HG03066 (cell line): ENCODE data around the gene PI4KA.

Source experiments
- ATAC-seq: cut with Tn5 transposase; IDR thresholded peaks from one replicate; pipeline ENCODE4 v1.9.1; 2021; ENCODE audit warnings: low read depth; ENCODE audit not compliant: unreplicated experiment

The PI4KA gene

DNA sequence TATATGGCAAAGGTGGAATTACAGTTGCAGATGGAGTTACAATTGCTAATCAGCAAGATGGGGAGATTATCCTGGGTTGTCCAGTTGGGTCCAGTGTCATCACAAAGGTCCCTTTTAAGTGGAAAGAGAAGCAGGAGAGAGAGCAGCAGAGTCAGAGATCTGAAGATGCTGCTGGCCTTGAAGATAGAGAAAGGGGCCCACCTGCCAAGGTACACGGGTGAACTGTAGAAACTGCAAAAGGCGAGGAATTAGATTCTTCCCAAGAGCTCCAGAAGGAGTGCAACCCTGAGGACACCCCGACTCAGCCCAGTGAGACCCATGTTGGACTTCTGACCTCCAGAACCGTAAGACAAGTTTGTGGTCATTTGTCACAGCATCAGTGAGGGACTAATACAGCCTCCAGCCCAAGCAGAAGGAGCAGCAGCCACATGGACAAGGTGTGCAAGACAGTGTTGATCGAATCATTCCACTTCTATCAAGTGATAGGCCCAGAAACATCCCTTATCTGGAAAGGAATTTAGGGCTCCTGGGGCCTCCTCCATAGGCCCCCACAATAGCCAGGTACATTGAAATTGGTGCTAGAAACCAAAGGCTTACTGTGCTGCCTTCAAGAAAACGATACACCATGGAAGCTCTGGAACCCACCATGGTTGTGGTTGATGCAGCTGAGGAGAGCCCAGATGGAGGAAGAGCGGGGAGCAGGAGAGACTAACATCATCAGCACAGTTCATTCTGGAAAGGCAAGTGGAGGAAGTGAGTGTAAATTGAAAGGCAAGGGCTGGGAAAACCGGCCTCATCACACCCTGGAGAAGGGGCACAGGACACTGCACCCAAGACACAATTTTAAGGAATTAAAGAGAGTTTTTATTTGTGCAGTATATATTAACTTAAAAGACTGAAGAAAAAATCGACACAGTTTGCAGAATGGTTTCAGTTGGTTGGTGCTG, 23.5 kb upstream of the PI4KA start:
- no peak for ATAC-seq

DNA sequence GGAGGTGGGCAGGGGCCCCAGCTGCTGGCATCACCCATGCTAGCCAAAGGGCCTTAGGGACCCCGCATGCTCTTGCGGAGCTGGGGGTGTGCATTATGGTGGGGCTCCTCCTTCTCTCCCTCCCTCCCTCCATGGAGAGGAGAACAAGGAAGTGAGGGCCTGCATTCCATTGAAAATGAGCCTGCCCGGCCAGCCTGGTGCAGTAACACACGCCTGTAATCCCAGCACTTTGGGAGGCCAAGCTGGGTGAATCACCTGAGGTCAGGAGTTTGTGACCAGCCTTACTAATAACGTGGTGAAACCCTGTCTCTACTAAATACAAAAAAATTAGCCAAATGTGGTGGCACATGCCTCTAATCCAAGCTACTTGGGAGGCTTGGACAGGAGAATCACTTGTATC, 22.6 kb upstream of the PI4KA start:
- ATAC-seq, result no peak

DNA sequence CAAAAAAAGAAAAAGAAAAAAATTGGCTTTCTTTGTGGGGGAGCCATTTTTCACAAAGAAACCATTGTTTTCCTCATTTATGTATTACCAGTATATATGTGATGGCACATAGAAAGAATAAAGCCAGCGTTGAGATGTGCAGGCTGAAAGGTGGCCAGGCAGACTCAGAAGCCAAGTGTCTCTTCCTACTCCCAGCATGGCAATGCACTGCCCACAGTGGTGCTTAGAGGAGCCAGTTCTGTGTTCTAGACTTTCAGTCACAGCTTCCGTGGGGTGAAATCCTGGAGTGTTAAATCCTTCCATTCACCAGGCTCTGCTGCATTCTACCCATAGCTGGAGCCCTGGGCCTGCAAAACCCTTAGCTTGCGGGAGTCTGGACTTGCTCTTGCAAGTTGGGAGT, 19.1 kb upstream of the PI4KA start:
- ATAC-seq, result no peak

DNA sequence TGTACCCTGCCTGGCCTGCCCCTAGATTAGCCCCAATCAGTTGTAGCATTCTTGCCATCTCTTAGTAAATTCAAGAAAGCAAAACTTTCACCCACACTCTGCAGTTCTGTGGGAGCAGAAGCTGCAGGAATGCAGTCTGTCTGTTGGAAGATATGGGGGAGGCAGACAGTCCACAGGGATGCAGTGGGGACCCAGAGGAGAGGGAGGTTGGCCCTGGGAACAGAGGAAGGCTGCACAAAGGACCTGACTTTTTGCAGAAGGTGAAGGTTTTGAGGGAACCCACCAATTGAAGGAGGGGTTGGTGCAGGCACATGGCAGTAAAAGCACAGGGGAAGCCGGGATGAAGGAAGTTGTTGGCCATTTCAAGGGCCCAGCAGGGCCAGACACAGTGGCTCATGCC, 16.7 kb upstream of the PI4KA start:
- no peak for ATAC-seq

DNA sequence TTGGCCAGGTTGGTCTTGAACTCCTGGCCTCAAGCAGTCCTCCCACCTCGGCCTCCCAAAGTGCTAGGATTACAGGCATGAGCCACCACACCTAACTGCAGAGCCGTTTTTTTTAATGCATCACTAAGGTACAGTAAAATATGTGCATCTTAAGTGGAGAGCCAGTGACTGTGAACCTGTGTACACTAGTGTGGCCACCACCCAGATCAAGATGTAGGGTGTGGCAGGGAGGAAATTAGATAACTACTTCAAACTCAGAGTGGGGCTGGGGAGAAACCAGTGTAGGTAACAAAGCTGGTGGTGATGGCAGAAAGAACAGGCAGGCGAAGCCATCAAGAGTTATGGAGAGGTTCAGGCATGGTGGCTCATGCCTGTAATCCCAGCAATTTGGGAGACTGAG, 14.6 kb upstream of the PI4KA start:
- no peak for ATAC-seq

DNA sequence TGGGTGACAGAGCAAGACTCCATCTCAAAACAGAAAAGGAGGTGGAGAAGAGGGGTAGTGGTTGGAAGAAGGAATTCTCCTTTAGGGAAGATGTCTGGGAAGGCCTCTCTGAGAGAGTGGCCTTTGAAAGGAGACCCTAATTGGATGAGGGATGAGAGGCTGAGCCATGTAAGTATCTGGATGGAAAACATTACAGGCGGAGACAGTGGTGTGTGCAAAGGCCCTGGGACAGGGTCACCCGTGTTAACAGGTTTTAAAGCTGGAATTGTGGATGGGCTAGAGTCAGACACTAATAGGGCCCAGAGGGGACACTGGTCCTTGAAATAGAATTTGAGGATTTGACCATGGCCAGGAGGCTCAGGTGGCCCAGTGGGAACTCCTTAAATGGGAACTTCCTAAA, 10.6 kb upstream of the PI4KA start:
- ATAC-seq, result no peak

DNA sequence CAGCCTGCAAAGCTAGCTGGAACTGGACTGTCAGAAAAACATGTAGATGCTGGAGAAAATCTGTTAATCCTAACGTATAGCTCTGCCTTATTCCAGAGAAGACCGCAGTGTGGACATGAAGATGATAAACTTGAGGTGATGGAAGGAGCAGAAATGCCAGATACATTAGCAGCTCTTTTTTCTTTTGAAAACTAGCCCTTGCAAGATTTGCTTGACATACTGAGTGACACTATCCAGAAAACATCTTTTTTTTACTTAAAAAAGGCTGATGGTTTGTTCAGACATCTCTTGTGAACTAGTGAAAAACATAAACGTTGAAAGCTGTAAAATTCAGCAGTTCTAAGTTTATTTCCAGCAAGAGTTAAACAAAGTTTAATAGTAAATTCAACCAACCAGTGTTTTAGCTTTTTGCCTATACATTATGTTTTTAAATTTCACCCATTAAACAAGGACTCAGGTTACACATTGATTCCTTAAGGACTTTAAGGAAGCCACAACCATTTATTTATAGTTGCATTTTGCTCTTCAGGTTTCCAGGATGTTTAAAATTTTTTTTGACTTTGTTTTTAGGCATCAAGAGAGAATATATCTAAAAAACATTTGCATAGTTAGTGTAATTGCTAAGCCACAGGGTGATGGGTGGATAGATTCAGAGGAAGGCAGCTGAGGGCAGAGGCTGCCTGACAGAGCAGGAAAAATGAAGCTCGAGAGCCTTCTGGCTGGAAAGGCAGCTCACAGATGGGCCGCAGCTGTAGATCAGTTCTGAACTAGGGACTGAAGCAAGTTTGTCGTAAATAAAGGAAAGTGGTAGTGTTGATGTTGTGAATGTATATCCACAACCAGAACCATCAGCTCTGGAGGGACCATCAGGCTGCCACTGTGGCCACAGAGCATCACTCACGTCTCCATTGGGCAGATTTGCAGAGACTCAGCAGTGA, 9.7 kb upstream of the PI4KA start:
- ATAC-seq, result no peak

DNA sequence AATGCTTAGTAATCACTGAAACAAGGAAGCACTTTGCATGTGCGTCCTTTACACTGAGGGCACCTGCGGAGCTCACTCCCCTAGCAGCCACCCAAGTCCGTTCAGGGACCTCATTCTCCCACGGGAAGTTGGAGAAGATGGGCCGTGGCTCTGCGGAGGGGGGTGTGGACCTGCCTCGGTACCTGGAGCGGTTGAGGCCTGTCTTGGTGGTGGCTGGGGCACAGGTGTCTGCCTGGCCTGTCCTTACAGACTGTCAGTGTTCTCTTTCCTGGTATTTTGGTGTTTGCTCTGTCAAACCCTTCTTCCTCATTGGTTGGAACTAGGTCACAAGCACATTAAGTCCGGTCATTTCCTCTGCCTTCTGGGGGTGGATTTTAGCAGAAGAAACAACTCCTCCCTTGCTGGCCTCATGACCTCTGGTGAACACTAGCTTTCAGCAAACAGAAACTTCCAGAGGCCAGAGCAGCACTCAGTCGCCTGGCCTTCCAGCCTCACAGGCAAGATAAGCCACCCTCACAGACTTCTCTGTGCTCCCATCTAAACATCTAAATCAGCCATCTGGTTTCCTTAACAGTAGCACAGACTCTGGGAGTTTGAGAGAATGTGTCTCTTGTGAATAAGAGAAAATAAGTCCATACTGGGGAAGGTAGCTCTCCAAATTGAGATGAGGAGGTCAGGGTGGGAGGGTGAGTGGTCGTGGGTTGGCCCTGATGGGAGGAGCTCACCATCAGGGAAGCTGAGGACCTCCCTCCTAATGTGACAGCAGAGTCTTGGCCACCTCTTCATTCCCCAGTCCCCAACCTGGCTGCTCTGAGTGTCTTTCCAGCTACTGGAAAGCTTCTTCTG, 8.8 kb upstream of the PI4KA start:
- no peak for ATAC-seq

DNA sequence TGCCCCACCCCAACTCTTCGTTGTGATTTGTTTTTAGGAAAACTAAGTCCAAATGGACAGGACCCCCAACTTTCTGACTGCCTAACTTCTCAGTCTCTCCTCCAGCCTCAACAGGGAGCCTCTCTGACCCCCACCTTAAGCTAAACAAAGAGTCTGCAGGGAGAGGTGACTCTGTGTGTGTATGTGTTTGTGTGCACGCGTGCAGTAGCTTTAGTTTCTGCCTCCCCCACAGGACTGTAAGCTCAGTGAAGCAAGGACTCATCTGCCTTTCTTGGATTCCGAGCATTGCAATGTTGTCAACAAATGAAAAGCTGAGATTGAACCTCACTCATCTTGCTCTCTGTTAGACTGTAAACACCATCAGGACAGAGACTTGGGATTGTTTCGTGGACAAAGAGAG, 8.1 kb upstream of the PI4KA start:
- no peak for ATAC-seq

DNA sequence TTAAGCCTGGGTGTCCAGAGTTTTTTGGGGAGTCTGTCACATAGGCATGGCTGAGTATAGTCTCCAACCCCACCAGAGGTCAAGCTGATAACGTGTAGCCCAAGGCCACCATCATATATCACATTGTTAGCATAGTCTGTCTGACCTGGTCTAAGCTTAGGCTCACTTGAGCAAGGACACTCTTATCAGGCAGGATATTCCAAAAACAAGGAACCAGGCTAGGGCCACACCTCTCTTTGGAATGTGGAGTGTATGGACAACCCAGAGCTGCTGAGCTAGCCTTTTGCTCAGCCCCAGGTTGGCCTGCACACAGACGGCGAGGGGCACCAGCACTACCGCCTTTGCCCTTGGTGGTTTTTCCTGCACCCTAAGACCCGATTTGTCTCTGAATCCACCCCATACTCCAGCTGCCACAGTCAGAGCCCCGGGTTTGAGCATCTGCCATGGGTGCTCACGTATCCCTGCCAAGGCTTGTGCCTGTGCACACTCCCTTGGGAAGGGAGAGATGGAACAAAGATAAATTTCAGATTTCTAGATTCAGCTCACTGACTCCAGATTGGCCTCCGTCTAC, 7.3 kb upstream of the PI4KA start:
- no peak for ATAC-seq

DNA sequence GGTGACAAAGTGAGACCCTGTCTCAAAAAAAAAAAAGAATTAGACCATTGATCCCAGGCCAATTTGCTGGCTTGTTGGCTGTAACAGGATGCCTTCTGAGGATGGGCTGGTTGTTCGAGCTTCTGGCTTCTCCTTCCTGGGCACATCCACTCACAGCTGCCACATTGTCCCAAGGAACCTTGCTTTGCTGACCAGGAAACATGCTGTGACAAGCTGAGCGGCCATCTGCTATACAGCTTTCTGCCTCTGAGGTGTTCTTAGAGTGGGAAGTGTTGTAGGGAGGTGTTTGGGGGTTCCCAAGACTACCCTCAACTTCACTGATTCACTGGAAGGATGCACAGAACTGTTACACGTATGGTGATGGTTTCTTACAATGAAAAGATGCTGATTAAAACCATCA, 6.7 kb upstream of the PI4KA start:
- no peak for ATAC-seq

DNA sequence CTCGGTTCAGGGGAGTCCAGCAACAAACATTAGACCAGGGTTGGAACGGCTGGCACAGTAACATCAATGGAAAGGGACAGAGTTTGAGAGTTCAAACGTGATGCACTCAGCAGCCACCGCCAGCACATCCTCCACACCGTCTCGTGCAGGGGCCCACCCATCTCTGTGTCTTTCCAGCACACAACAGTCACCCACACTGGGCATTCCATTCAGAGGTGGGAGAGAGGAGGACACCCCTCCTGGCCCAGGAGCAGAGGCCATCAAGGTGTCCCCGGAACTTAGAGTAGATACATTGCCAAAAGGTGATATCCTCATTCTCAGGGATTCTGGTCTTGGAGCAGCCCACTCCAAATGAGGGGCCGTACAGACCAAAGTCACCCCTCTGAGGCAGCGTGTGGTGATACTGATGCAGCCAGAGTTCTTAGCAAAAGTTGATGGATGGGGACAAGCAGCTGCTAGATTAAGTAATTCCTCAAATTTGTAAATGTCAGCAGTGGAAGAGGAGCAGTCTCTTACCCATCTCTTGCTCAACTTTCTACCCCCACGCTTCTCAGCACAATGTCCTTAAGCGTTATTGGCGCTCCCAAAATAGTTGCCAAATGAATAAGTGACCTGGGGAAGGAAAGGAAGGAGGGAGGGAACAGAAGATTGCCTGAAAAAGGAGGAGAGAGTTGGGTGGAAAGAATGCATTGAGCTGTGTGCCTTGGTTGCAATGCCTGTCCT, 5.7 kb upstream of the PI4KA start:
- ATAC-seq, result no peak

DNA sequence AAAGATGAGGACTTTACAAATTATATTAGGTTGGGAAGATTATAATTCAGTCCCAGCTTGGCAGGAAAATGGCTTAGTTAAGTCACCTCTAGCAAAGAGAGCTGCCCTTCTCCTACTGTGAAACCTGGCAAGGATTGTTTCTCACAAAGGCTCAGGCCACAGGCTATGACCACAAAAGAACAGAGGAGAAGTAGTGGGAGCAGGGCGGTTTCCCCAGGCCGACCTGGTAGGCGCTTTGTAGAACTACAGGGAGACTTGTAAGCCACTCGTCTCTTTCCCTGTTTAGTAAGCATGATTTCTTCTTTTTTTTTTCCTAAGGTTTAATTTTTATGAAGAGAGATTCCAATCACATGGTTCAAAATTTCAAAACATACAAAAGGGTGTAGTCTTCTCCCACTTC, 4.8 kb upstream of the PI4KA start:
- no peak for ATAC-seq

DNA sequence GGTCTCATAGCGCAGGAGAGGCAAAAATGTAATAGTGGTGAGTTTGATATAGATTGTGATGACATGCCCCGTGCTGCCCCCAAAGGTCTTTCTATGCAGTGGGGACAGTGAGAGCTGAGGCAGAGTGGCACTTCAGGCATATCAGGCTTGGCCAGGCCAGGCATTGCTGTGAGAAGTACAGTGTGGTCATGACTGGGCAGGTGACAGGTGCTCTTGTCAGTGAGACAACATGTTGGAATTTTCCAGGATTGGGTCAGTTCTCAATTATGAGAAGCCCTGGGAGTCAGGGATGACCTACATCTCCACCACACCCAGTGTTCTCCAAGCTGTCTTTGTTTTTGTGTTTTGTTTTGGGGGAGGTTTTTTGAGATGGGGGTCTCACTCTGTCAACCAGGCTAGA, 3.9 kb upstream of the PI4KA start:
- ATAC-seq, result no peak

DNA sequence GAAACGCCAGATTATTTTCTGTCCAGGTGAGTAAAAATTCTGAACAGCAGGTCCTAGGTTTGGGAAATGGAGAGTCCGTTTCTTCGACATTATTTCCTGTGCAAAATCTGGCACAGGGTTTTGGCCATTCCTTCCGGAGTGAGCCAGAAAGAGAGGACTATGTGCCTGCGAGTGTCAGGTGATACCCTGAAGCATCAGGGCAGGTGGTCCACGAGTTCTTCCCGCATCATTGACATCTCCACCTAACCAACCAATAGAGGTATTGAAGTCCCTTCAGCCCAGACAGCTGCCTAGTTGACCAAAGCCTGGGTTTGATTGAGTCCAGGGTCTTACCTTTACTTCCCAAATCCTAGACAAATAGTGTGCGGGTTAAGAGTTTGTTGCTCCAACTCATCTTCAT, 1.0 kb upstream of the PI4KA start:
- ATAC-seq, result no peak

DNA sequence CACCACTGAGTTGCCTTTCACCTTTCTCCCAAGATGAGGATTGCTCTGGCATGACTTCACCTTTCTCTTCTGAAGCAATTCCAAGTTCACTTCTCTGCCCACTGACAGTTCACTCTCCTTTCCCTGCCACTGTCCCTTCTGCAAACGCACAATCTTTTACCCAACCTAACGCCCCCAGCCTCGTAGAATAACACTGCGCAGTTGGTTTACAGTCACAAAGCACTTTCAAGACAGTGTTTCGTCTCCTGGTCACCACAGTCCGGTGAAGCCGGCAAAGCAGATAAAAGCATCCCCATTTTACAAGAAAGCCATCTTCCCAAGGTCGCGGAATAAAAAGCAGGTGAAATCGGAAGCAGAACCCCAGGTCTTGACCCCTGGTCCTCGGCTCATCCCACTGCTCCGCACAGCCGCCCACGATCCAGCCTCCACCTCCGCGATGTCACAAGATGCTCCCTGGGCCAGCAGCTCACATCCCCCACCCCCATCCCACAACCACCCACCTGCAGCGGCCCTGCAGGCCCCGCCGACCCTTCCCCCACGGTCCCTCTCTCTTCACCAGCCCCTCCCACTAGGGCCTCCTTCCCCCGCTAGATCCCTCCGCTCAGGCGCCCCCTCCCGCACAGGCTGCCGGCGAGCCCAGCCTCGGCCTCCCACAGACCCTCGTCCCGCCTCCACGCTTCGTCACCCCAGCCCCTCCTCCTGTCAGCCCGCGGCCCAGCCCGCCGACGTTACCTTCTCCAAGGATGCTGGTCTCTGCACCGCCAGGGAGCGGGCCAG, 585 bp downstream of the PI4KA start:
- peak; percentile 52 for ATAC-seq

DNA sequence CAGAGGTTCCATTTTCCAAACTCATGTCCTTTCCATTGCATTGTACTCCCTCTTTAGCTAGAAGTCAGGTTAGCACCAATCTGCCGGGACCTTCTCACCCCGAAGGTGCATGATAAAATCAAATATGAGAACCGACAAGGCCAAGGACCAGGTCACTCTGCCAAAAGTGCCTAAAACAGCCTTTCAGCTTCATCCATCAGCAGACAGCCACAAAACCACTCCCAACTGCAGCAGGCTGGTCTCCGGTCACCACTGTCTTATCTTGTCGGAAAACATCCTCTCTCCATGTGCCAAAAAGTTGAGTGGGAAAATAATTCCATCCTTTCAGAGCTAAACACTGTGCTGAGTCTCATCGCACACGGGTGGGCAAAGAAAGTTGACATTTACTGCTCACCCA, 1.4 kb downstream of the PI4KA start:
- ATAC-seq, result no peak

DNA sequence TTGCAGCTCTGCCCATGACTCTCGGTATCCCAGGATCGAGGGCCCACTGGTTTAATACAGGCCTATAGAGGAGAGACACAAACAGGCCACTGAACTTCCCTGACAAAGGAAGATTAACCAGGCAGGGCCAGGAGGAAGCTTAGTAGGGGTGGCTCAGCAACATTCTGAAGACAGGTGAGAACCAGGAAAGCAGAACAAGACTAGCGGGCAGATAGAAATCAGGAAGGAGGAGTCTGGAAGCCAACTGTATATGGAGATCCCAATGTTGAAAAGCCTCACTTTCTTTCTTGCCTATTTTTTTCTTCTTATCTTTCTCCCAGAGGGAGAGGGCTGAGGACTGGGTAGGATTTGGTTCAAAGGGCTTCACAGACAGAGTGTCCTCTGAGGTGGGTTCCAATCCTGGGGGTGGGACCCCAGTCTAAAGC, 5.4 kb downstream of the PI4KA start:
- no peak for ATAC-seq

DNA sequence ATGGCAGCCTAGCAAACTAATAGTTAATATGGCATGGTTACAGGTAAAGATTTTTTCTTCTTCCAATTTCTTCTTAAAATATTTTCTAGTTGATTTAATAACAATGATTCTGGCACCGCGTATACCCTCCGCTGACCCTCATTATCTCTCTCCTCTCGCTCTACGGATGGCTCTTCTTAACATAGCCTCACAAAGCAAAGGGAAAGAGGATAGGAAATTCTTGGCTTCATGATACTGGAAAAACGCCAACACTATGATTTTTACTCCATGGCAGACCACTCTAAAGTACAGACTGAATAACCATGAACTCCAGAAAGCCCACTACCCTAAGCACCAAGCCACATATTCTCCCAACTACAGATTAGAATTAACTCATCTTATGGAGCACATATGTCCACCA, 6.1 kb downstream of the PI4KA start:
- no peak for ATAC-seq
